ENCODE results near the gene NECTIN1. TPM values are rescaled to one million over a fixed set of nuclear protein-coding genes. Genes with fewer than 3 reads are reported as not detected.

Gene NECTIN1
- total RNA-seq, 2 experiments from 2014 or later: 1.5 TPM

- H3K9me3 Mint-ChIP-seq: no peaks in the 10 kb centered on the region
- ATAC-seq (ENCODE audit: low read depth) (no peak), DNase-seq (no peak)
- H3K4me3 Mint-ChIP-seq: no peak overlapping the region
- H3K36me3 Mint-ChIP-seq: no peaks in the 10 kb centered on the region
- POLR2A ChIA-PET: no interaction called here
- peaks cover 6% of the 10 kb centered on the region for H3K4me1 Mint-ChIP-seq
- peaks cover 7% of the 10 kb centered on the region for H3K27me3 Mint-ChIP-seq
- no peak overlapping the region for H3K27ac Mint-ChIP-seq
These were observed 48.2 kb downstream of the NECTIN1 start for GRCh38 chr11:119680541-119681360.

GRCh38 chr11:119679346-119679745, 49.7 kb downstream of the NECTIN1 start:
- DNase-seq (no peak), ATAC-seq (ENCODE audit: low read depth) (no peak)
- no peak overlapping the region for H3K4me3 Mint-ChIP-seq
- peaks cover 9% of the 10 kb centered on the region for H3K27me3 Mint-ChIP-seq
- POLR2A ChIA-PET: no interaction called here
- H3K36me3 Mint-ChIP-seq: no peaks in the 10 kb centered on the region
- H3K9me3 Mint-ChIP-seq: no peaks in the 10 kb centered on the region
- H3K4me1 Mint-ChIP-seq: peaks cover 8% of the 10 kb centered on the region
- no peak overlapping the region for H3K27ac Mint-ChIP-seq

GRCh38 chr11:119678351-119678750, 50.6 kb downstream of the NECTIN1 start:
- Mint-ChIP-seq H3K36me3 (no peaks in the 10 kb centered on the region), H3K27ac (no peak overlapping the region), H3K4me3 (no peak overlapping the region), H3K4me1 (peaks cover 11% of the 10 kb centered on the region), H3K9me3 (no peaks in the 10 kb centered on the region), H3K27me3 (peaks cover 9% of the 10 kb centered on the region)
- ATAC-seq (ENCODE audit: low read depth) (no peak), DNase-seq (no peak)
- POLR2A ChIA-PET: no interaction called here

GRCh38 chr11:119677840-119678239, 51.2 kb downstream of the NECTIN1 start:
- no peak overlapping the region for H3K4me3 Mint-ChIP-seq
- ATAC-seq (ENCODE audit: low read depth) (no peak), DNase-seq (no peak)
- peaks cover 9% of the 10 kb centered on the region for H3K27me3 Mint-ChIP-seq
- no peaks in the 10 kb centered on the region for H3K36me3 Mint-ChIP-seq
- H3K9me3 Mint-ChIP-seq: no peaks in the 10 kb centered on the region
- H3K4me1 Mint-ChIP-seq: peaks cover 11% of the 10 kb centered on the region
- POLR2A ChIA-PET: no interaction called here
- no peak overlapping the region for H3K27ac Mint-ChIP-seq

- ATAC-seq (ENCODE audit: low read depth) (no peak), DNase-seq (no peak)
- H3K27ac Mint-ChIP-seq: no peak overlapping the region
- H3K27me3 Mint-ChIP-seq: peaks cover 7% of the 10 kb centered on the region
- no peaks in the 10 kb centered on the region for H3K36me3 Mint-ChIP-seq
- POLR2A ChIA-PET: no interaction called here
- H3K4me1 Mint-ChIP-seq: peaks cover 11% of the 10 kb centered on the region
- no peaks in the 10 kb centered on the region for H3K9me3 Mint-ChIP-seq
- no peak overlapping the region for H3K4me3 Mint-ChIP-seq
These were observed 52.5 kb downstream of the NECTIN1 start for GRCh38 chr11:119676461-119677020.

- peak; percentile 80 for ATAC-seq (ENCODE audit: low read depth)
- peak overlapping the region; percentile 40 for H3K27ac Mint-ChIP-seq
- no peaks in the 10 kb centered on the region for H3K36me3 Mint-ChIP-seq
These were observed 55.2 kb downstream of the NECTIN1 start for GRCh38 chr11:119673759-119674336.

GRCh38 chr11:119673052-119673758, 55.8 kb downstream of the NECTIN1 start:
- no peak overlapping the region for H3K27ac Mint-ChIP-seq
- ATAC-seq (ENCODE audit: low read depth): no peak
- no peak overlapping the region for H3K4me3 Mint-ChIP-seq
- no peak for DNase-seq
- H3K36me3 Mint-ChIP-seq: no peaks in the 10 kb centered on the region
- H3K27me3 Mint-ChIP-seq: peaks cover 8% of the 10 kb centered on the region
- POLR2A ChIA-PET: interaction anchor here (2.0 kb wide), 1 partner anchor 56 kb away, joined by 8 read pairs; the partner anchor contains the start of gene NECTIN1
- no peaks in the 10 kb centered on the region for H3K9me3 Mint-ChIP-seq
- peaks cover 11% of the 10 kb centered on the region for H3K4me1 Mint-ChIP-seq

More at GRCh38 chr11:119673759-119674336, 55.2 kb downstream of the NECTIN1 start:
- peaks cover 8% of the 10 kb centered on the region for H3K27me3 Mint-ChIP-seq
- no peaks in the 10 kb centered on the region for H3K9me3 Mint-ChIP-seq
- peaks cover 11% of the 10 kb centered on the region for H3K4me1 Mint-ChIP-seq
- peak; percentile 50 for DNase-seq
- no peak overlapping the region for H3K4me3 Mint-ChIP-seq
- POLR2A ChIA-PET: interaction anchor here (2.0 kb wide), 1 partner anchor 55 kb away, joined by 8 read pairs; the partner anchor contains the start of gene NECTIN1

GRCh38 chr11:119672597-119672996, 56.4 kb downstream of the NECTIN1 start:
- Mint-ChIP-seq H3K4me1 (peaks cover 11% of the 10 kb centered on the region), H3K4me3 (no peak overlapping the region), H3K9me3 (no peaks in the 10 kb centered on the region), H3K36me3 (no peaks in the 10 kb centered on the region), H3K27ac (no peak overlapping the region), H3K27me3 (peaks cover 8% of the 10 kb centered on the region)
- no peak for ATAC-seq (ENCODE audit: low read depth)
- POLR2A ChIA-PET: no interaction called here
- no peak for DNase-seq

- Mint-ChIP-seq H3K4me1 (peaks cover 11% of the 10 kb centered on the region), H3K4me3 (no peak overlapping the region), H3K9me3 (no peaks in the 10 kb centered on the region), H3K27me3 (peaks cover 8% of the 10 kb centered on the region), H3K27ac (no peak overlapping the region), H3K36me3 (no peaks in the 10 kb centered on the region)
- POLR2A ChIA-PET: no interaction called here
- ATAC-seq (ENCODE audit: low read depth) (no peak), DNase-seq (no peak)
These were observed 57.4 kb downstream of the NECTIN1 start for GRCh38 chr11:119671561-119672015.

- Mint-ChIP-seq H3K27me3 (peaks cover 8% of the 10 kb centered on the region), H3K27ac (no peak overlapping the region), H3K9me3 (no peaks in the 10 kb centered on the region), H3K4me3 (no peak overlapping the region), H3K4me1 (peaks cover 11% of the 10 kb centered on the region), H3K36me3 (no peaks in the 10 kb centered on the region)
- POLR2A ChIA-PET: no interaction called here
- ATAC-seq (ENCODE audit: low read depth) (no peak), DNase-seq (no peak)
These were observed 57.9 kb downstream of the NECTIN1 start for GRCh38 chr11:119671051-119671450.

GRCh38 chr11:119669487-119669886, 59.5 kb downstream of the NECTIN1 start:
- ATAC-seq (ENCODE audit: low read depth) (no peak), DNase-seq (no peak)
- Mint-ChIP-seq H3K4me3 (no peak overlapping the region), H3K27me3 (peaks cover 3% of the 10 kb centered on the region), H3K4me1 (peaks cover 9% of the 10 kb centered on the region), H3K9me3 (no peaks in the 10 kb centered on the region), H3K36me3 (no peaks in the 10 kb centered on the region), H3K27ac (no peak overlapping the region)
- POLR2A ChIA-PET: no interaction called here

GRCh38 chr11:119668676-119669075, 60.3 kb downstream of the NECTIN1 start:
- Mint-ChIP-seq H3K27ac (no peak overlapping the region), H3K4me3 (no peak overlapping the region), H3K36me3 (no peaks in the 10 kb centered on the region), H3K4me1 (peaks cover under 1% of the 10 kb centered on the region), H3K27me3 (peaks cover 3% of the 10 kb centered on the region), H3K9me3 (no peaks in the 10 kb centered on the region)
- DNase-seq (no peak), ATAC-seq (ENCODE audit: low read depth) (no peak)
- POLR2A ChIA-PET: no interaction called here

GRCh38 chr11:119666463-119667131, 62.4 kb downstream of the NECTIN1 start:
- H3K4me1 Mint-ChIP-seq: no peaks in the 10 kb centered on the region
- no peaks in the 10 kb centered on the region for H3K36me3 Mint-ChIP-seq
- no peaks in the 10 kb centered on the region for H3K9me3 Mint-ChIP-seq
- peak; percentile 72 for DNase-seq
- no peak overlapping the region for H3K4me3 Mint-ChIP-seq
- POLR2A ChIA-PET: no interaction called here
- peaks cover 3% of the 10 kb centered on the region for H3K27me3 Mint-ChIP-seq
- peak; percentile 75 for ATAC-seq (ENCODE audit: low read depth)
- no peak overlapping the region for H3K27ac Mint-ChIP-seq

All from activated naive CD8-positive, alpha-beta T cell treated with anti-CD3 and anti-CD28 coated beads, Interleukin-2, amount 10 ng/mL, durations not matched to agents 7 days and 5 days (primary cell).